GM19455 (cell line): Measurements from ENCODE around the gene SLC3A2.

Source experiments
- ATAC-seq: cut with Tn5 transposase; IDR thresholded peaks from one replicate; pipeline ENCODE4 v1.9.1; 2021; ENCODE audit not compliant: unreplicated experiment

The SLC3A2 gene

GRCh38 chr11:62909107-62909894, 28.6 kb downstream of the SLC3A2 start:
- no peak for ATAC-seq

- no peak for ATAC-seq
Observed at GRCh38 chr11:62910141-62910882, 29.6 kb downstream of the SLC3A2 start.

GRCh38 chr11:62911137-62912130, 30.7 kb downstream of the SLC3A2 start:
- ATAC-seq = no peak

- no peak for ATAC-seq
Observed at GRCh38 chr11:62912268-62912667, 31.6 kb downstream of the SLC3A2 start.

- ATAC-seq = no peak
Observed at GRCh38 chr11:62914416-62914815, 33.7 kb downstream of the SLC3A2 start.

- no peak for ATAC-seq
Observed at GRCh38 chr11:62917906-62918502, 37.3 kb downstream of the SLC3A2 start.

- ATAC-seq = no peak
Observed at GRCh38 chr11:62918531-62918930, 37.8 kb downstream of the SLC3A2 start.

- ATAC-seq = no peak
Observed at GRCh38 chr11:62919476-62919875, 38.8 kb downstream of the SLC3A2 start.

- ATAC-seq = no peak
Observed at GRCh38 chr11:62919898-62920640, 39.4 kb downstream of the SLC3A2 start.

GRCh38 chr11:62921201-62921572, 40.5 kb downstream of the SLC3A2 start, which contains the start of gene CHRM1:
CHRM1 (minus strand) TSS chr11:62921363; CDS start chr11:62911100, 10,263 bp downstream.
- no peak for ATAC-seq

GRCh38 chr11:62921573-62922188, 41.0 kb downstream of the SLC3A2 start:
- no peak for ATAC-seq

GRCh38 chr11:62922189-62922589, 41.5 kb downstream of the SLC3A2 start:
- no peak for ATAC-seq

- no peak for ATAC-seq
Observed at GRCh38 chr11:62922653-62923431, 42.1 kb downstream of the SLC3A2 start.

- ATAC-seq = no peak
Observed at GRCh38 chr11:62923601-62924411, 43.1 kb downstream of the SLC3A2 start.

- ATAC-seq = no peak
Observed at GRCh38 chr11:62925308-62925707, 44.6 kb downstream of the SLC3A2 start.

- no peak for ATAC-seq
Observed at GRCh38 chr11:62925745-62926679, 45.3 kb downstream of the SLC3A2 start.
